Left cardiac atrium (tissue), 4 donors: ENCODE results near the gene HCFC1. TPM values are rescaled to one million over a fixed set of nuclear protein-coding genes. Genes with fewer than 3 reads are reported as not detected.
A peak's percentile ranks its signal among the peaks of the same experiment; 100 is the strongest.

Experiments
- ATAC-seq, 2 donors: fragments of 200-7000 bp; cut with Tn5 transposase; one replicate each; pipeline ENCODE4 v1.9.1; 2020; ENCODE audit warnings: mild to moderate bottlenecking in 2 of 2, moderate library complexity in 2 of 2
- DNase-seq: peaks from one replicate; pipeline ENCODE4 v3.0.0-alpha.2; 2020
- intact Hi-C, 2 donors: fragments of 100-400 bp; cut with DNase I; formaldehyde crosslinking; loops; one replicate each; pipeline versions ENCODE4 v1.14.1 to v1.15.1; 2022 to 2023
- total RNA-seq, 2 donors: library from RNA; stranded (reverse); fragmentation: NEBNext Ultra II Directional; extraction: Animal tissue kit (Norgen Biotek cat#: 25700); gene quantifications; one replicate each; pipeline ENCODE4 v1.2.1, GENCODE V29; 2021
- donor health status: DM: no; HTN: yes; CAD: no.
- donor health status: DM: no; HTN: yes; CAD: no; lungs with severe emphysema.
- donor health status: DM: yes; HTN: yes; CAD: no.
- donor health status: Dilated cardiomyopathy.

HCFC1 gene
- total RNA-seq, 2 donors from 2014 or later: 30.4 to 35.7 TPM

DNA sequence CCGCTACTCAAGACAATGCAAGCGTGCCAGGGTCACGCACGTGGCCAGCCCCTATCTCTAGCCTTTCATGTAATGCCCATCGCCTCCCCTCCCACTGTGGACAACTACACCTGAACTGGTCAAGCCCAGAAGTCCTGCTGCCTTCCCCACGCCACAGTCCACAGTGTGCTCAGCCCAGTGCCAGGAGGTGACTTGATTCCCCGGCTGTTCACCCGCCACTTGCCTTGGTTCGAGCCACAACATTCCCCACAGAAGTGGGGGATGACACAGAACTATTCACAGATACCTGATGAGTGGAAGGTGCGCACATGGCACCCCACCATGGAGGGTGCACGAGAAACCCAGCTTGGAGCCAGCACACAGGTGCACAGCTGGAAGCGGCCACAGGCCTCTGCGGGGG, 52.3 kb downstream of the HCFC1 start:
- DNase-seq (peak; percentile 14), ATAC-seq (no peak)
- intact Hi-C loops: no loop called here

DNA sequence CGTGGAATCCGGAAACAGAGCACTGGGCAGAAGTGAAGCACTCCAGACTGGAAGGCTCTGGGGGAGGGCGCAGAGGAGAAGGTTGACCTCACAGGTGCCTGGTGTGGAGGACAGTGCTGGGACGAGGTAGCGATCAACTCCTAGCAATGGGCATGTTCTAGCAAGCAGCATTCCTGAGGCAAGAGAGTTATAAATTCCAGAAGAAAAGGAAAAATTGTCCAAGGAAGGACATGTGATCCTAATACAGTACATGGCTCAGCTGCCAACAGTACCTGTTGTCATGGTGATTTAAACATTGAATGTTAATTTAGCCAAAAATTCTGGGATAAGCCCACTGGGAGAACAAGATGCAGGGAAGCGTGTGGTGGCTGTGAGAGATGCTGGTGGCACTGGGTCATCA, 53.7 kb downstream of the HCFC1 start:
- DNase-seq: no peak
- intact Hi-C loops: no loop called here
- ATAC-seq: no peak

DNA sequence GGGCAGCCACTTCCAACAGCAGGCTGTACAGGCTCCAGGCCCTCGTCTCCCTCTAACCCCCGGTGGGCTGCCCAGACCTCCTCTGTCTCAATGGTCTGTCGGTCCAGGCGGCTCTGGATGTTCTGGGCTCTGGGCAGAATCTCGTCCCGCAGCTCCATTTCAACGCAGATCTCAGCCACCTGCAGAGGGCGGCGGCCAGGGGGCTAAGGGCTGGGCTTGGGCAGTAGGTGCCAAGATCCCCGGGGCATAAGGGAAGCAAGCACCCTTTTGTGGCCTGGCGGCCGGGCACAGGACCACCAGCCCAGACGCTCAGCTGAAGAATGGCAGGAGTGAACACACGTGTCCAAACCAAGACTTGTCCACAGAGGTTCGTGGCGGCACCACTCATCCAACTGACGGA, 57.9 kb downstream of the HCFC1 start:
- no peak for DNase-seq
- no peak for ATAC-seq
- intact Hi-C loops: no loop called here

DNA sequence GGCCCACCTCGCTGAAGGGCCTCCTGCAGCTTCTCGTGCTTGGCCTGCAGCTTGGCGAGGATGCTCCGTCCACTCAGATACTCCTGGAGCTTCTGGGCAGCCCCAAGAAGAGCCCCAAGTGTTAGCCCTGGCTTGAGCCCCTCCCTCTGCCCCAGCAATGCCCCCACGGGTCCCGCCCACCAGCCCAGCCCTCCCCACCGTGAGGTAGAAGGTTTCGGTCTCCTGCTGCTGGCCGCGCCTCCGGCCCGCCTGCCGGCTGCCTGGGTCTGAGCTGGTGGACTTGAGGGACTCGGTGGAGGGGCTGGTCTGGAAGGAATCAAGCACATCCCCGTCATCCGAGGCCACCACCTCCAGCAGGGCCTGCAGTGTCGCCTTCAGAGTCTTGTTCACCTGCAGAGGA, 58.4 kb downstream of the HCFC1 start:
- intact Hi-C loops: no loop called here
- ATAC-seq (no peak), DNase-seq (no peak)

DNA sequence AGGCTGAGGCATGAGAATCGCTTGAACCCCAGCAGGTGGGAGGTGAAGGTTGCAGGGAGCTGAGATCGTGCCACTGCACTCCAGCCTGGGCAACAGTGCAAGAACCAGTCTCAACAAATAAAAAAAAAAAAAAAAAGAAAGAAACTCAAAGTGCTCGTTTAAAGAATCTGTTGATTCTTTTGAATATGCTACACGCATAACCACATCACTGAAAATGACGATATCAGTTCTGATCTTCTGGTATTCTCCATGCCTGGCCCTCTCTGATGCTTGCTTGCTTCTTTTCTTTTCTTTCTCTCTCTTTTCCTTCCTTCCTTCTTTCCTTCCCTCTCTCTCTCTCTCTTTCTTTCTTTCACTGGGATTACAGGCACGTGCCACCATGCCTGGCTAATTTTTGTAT, 59.8 kb downstream of the HCFC1 start:
- ATAC-seq: no peak

DNA sequence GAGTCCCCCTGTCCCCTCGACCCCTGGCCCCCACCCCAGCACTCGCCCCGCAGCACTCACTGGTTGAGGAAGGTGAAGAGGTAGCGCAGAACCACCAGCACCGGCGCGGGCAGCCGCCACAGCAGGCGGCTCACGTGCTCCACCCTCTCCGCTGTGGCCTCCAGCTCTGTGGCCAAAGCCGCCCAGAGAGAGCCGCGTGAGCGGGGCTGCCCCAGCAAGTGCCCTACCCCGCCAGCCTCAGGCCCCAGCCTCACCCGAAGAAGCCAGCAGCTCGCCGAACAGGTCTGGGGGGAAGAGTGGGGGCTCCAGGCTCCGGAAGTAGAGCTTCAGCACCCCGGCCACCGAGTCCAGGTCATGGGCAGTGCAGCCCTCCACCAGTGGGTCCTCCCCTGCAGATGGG, 61.2 kb downstream of the HCFC1 start:
- intact Hi-C loops: no loop called here
- ATAC-seq (no peak), DNase-seq (no peak)

More for the DNA sequence above, 59.8 kb downstream of the HCFC1 start:
- DNase-seq: no peak
- intact Hi-C loops: no loop called here

DNA sequence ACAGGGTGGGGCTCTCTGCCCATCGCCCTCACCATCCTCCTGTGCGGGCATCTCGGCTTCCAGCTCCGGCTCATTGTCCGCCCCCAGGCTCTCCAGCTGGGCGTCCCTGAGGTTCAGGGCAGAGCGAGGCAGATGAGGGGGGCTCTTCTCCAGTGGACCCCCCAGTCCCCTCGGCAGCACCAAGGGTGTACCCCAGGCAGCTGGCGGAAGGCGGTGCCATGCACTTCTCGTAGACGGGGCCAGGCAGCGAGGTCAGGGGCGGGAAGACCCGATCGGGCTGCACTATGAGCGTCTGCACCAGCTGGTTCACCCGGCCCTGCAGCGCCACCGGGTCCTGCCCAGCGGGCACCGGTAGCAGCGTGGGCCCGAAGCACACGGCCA, 61.6 kb downstream of the HCFC1 start:
- DNase-seq (no peak), ATAC-seq (no peak)
- intact Hi-C loops: no loop called here

DNA sequence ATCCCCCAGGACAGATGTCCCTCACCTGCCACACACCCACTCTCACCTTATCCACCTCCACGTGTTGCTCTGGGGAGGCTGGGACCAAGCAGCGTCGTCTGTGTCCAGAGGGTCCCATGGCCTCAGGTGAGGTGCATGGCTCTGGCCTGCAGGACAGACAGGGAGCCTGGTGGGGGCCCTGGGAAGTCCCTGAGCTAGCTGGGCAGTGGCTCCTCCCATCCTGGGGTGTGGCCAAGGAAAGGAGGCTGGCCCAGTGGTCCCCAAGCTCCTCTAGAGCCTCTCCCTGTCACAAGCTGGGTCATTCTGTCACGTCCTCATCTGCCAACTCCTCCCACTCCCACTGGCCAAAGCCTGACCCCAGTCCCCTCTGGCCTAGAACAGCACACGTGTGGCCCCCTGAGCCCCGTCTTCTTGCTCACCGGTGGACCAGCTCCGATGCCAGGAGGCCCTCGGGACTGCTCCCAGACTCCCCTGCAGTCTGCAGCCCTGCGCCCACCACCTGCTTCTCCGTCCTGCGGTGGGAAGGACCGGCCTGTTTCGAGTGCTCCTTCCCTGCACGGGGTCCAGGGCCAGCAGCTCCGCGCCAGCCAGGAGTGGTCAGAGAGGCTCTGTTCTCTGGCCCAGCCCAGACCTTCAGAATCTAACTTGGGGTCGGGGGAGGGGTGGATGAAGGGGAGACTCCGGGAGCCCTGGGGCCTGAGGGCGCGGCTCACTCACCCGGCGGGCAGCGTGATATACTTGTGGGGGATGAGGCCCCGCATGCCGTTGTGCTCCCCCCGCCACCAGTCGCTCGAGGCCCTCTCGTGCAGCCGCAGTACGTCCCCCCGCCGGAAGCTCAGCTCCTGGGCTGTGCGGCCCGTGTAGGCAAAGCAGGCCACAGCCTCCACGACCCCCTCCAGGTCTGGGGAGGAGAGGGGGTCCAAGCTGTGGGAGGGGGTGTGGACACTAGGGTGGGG, 62.3 kb downstream of the HCFC1 start:
- DNase-seq (no peak), ATAC-seq (no peak)
- intact Hi-C loops: no loop called here

DNA sequence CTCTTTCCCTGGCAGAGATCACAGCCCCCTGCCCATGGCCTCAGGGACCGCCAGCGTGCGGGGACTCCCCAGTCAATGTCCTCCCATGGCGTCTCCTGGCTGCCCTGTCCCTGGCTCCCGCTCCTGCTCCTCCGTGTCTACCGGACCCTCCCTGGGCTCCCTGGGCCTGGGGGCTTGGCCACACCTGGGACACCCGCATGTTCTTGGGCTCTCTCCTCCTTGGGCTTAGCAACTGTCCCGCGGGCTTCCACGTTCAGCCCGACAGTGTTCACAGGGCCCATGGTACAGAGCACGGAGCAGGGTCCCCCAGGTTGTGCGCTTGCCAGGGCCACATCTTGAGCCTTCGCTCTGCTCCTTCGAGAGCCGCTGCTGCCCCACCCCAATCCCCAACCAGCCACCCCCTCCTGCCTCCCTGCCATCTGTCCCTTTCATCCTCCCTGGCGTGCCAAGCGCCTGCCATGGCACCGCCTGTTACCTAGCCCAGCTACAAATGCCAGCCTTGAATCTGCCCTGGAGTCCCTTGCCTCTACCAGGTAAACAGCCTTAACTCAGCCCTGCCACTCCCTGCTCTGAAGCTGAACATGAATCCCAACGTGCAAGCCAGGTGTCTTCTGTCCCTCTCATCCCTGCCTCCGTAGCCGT, 63.3 kb downstream of the HCFC1 start:
- ATAC-seq: no peak
- DNase-seq: no peak
- intact Hi-C loops: no loop called here

DNA sequence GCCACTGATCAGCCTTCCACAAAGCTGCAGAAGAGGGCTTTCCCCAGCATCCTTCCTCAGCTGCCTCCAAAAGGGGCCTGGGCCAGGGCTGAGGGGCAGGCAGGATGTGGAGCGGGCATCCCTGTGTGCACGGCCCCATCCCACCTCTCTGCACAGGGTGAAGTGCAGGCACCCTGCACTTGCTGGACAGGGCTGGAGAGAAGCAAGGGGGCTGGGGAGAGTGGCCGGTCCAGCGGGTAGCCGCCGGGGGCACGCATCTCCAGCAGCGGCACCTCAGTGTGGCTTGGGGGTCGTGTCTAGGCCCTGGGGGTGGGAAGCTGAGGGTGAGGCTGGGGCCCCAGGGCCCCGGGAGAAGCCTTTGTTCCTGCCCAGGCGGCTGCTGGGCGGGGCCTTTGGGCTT, 64.2 kb downstream of the HCFC1 start:
- intact Hi-C loops: no loop called here
- DNase-seq: no peak
- ATAC-seq: no peak

DNA sequence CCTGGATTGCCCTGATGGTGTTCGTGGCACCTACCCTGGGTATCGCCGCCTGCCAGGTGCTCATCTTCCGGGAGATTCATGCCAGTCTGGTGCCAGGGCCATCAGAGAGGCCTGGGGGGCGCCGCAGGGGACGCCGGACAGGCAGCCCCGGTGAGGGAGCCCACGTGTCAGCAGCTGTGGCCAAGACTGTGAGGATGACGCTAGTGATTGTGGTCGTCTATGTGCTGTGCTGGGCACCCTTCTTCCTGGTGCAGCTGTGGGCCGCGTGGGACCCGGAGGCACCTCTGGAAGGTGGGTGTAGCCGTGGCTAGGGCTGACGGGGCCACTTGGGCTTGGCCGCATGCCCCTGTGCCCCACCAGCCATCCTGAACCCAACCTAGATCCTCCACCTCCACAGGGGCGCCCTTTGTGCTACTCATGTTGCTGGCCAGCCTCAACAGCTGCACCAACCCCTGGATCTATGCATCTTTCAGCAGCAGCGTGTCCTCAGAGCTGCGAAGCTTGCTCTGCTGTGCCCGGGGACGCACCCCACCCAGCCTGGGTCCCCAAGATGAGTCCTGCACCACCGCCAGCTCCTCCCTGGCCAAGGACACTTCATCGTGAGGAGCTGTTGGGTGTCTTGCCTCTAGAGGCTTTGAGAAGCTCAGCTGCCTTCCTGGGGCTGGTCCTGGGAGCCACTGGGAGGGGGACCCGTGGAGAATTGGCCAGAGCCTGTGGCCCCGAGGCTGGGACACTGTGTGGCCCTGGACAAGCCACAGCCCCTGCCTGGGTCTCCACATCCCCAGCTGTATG, 65.3 kb downstream of the HCFC1 start:
- ATAC-seq: no peak
- intact Hi-C loops: no loop called here
- no peak for DNase-seq

DNA sequence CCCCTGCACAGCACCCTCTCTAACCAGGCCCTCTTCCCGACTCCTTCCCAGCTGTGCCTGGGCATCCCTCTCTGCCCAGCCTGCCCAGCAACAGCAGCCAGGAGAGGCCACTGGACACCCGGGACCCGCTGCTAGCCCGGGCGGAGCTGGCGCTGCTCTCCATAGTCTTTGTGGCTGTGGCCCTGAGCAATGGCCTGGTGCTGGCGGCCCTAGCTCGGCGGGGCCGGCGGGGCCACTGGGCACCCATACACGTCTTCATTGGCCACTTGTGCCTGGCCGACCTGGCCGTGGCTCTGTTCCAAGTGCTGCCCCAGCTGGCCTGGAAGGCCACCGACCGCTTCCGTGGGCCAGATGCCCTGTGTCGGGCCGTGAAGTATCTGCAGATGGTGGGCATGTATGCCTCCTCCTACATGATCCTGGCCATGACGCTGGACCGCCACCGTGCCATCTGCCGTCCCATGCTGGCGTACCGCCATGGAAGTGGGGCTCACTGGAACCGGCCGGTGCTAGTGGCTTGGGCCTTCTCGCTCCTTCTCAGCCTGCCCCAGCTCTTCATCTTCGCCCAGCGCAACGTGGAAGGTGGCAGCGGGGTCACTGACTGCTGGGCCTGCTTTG, 66.0 kb downstream of the HCFC1 start:
- ATAC-seq (no peak), DNase-seq (no peak)
- intact Hi-C loops: no loop called here

DNA sequence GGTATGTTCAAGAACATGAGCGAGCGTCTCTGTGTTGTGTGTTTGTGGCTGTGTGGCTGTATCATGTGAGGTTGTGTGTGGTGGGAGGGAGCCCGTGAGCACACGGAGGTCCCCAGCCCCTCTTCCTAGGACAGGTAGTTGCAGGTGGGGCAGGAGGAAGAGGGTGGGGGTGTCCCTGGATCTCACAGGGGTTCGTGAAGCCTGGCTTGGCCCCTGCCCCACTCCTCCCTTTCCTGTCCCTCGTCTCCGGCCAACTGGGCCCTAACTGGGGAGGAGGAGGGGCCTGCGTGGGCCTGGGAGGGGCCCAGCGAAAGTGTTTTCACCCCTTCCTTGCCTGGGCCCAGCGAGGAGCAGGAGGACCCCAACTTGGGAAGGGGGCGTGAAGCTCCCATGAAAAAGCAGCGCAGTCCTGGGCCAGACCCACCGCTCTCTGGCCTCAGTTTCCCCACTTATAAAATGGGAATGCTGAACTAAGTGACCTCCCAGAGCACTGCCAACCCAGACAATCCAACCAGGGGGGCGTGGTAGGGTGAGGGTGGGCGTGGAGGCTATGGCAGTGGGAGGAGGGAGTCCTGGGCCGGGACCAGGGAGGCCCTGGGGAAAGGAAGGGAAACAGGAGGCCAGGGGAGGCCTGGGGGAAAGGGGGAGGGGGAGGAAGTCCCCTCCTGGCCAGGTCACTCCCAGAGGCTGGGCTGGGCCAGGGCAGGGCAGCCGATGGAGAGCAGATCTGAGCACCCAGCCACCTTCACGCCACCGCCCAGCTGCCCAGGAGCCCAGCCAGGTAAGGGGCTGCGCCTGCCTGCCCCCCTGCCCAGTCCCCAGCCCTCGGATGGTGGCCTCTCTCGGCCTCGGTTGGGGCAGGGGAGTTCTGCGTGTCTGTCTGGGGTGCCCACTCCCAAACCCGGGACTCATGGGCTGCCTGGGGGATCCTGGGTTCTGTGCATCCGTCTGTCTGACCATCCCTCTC, 67.3 kb downstream of the HCFC1 start, which contains the start of gene AVPR2:
AVPR2 (plus strand) TSS at position 683 of the 967 bp plus-strand sequence. CDS start 473 bp downstream, outside the sequence.
- ATAC-seq (peak; percentile 27 to 43), DNase-seq (no peak)
- intact Hi-C loops: no loop called here

DNA sequence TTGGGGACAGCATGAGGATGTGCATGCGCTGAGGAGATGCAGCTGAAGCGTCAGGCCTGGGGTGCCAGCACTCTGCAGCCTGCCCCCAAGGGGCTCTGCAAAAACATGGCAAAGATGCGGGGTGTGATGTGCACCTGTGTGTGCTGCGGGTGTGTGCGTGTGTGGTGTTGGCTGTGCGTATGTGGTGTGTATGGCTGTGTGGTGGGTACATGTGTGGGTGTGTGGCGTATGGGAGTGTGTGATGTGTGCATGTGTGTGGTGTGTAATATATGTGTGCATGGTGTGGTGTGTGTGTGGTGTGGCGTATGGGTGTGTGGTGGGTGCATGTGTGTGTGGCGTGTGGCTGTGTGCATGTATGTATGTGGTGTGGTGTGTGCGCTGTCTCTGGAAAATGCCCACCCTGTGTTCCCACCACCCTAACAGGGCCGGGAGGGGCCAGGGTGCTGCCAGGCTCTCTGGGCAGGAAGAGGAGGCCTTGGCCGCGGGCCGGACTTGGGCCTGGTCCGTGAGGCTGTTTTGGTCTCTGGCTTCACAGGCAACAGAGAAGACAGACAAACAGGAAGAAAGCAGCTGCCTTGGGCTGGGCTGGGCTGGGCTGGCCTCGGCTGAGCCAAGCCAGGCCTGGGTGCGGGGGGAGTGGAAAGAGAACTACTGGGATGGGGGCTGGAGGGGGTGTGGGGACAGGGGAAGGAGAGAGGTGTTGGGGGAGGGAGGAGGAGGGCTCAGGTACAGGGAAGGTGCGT, 68.2 kb downstream of the HCFC1 start:
- ATAC-seq: peak; percentile 39 to 44

DNA sequence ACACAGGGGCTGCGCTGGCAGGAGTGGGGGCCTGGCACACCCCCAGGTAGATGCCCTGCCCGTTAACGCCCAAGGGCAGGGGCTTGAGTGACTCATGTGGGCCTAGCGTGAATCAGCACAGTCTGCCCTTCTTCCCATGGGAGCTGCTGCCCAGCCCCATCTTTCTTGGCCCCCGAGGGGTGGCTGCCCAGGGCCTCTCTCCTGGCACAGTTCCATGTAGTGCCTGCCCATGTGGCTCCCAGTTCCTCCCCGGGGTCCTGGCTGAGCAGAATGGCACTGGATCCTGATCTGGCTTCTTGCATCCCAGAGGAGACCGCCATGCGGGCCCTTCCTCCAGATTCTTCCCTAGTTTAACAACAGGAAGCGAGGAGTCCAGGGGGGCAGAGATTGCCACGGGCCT, 69.2 kb downstream of the HCFC1 start:
- intact Hi-C loops: no loop called here
- no peak for DNase-seq
- no peak for ATAC-seq

More for the DNA sequence above, 68.2 kb downstream of the HCFC1 start:
- intact Hi-C loops: no loop called here
- no peak for DNase-seq

DNA sequence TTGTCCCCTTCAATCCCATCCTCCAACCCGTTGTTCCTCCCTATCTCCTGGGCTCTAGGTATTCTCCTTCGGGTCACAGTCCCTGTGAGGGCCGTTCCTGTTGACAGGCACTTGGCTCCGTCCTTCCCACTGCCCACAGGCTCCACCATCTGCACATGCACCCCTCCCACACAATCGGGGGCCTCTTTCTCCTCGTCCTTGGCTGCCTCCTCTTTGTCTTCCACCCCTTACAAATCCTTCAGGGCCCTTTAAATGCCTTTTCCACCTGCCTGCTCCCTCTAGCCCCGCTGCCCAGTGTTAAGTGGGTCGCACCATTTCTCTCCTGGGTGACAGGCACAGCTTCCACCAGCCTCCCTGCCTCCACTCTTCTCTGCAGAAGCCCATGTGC, 69.9 kb downstream of the HCFC1 start:
- DNase-seq (no peak), ATAC-seq (no peak)
- intact Hi-C loops: no loop called here
